Superior temporal gyrus (tissue), 1 donor: ENCODE measurements around the gene OR4E1.
"Not testable (repeated sequence)": the region's sequence is repeated elsewhere in the genome, so short reads cannot be mapped to it uniquely, and the experiment has no call there.

Experiments used
- DNase-seq: peaks from one replicate; pipeline ENCODE4 v3.0.0-alpha.2; 2016; ENCODE audit errors: extremely low spot score

Gene OR4E1

GRCh38 chr14:21653331-21653885 lies 20.2 kb downstream of the OR4E1 start, which contains the start of gene OR4E2:
Gene OR4E2 (plus strand): TSS chr14:21653835. CDS start chr14:21665083, 11,248 bp downstream.
- no peak for DNase-seq

- no peak for DNase-seq
Measured at GRCh38 chr14:21652209-21652808, 21.3 kb downstream of the OR4E1 start.

- DNase-seq, result no peak
Measured at GRCh38 chr14:21647380-21647779, 26.2 kb downstream of the OR4E1 start.

- no peak for DNase-seq
Measured at GRCh38 chr14:21643407-21643806, 30.2 kb downstream of the OR4E1 start.

- DNase-seq, result no peak
Measured at GRCh38 chr14:21642683-21643082, 30.9 kb downstream of the OR4E1 start.

GRCh38 chr14:21634840-21635239 lies 38.8 kb downstream of the OR4E1 start, which contains the start of gene OR10G2:
Gene OR10G2 (minus strand): TSS chr14:21634940. CDS start chr14:21634842, 98 bp downstream.
- no peak for DNase-seq

GRCh38 chr14:21631084-21631483 lies 42.5 kb downstream of the OR4E1 start:
- DNase-seq, result no peak

- DNase-seq, result not testable (repeated sequence)
Measured at GRCh38 chr14:21630503-21630902, 43.1 kb downstream of the OR4E1 start.

- no peak for DNase-seq
Measured at GRCh38 chr14:21626491-21627230, 47.0 kb downstream of the OR4E1 start.
